ENCODE data around the gene GGT5.

GGT5 gene

DNA sequence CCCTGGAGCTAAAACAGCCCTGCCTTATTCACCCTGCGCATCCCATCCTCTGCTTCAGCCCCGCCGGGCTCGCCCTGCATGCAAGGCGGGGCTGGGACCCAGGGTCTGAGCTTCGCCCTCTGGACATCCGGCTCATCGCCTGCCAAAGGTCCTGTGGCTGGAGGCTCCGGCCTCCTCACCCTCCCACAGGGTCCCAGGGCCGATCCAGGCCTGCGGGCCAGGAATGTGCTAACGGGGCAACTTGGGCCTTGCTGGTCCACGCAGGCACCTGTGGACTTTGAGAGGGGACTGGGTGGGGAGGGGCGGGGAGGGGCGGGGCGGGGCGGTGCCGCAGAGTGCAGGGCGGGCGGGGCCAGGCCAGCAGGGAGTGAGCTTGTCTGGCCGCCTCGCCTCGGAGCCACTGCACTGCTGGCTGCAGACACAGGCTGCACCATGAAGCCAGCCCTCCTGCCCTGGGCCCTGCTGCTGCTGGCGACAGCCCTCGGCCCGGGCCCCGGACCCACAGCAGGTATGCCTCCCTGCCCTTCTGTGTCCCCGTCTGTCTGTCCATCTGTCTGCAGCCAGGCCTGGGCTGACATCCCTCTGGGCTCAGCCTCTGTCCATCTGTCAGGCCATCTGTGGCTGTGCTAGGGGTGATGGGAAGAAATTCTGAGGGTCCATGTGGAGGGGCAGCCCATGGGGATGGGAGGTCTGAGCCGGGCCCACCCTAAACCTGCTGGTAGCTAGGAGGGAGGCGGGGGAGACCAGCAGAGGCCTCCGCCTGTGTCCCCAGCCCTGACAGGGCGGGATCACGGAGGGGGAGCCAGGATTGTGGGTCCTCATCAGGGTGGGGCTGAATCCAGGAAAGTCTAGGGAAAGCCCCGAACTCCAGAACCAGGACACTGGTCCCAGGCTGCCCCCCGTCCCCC lies 63.5 kb downstream of the GGT5 start, which contains the start of gene SUSD2:
SUSD2 (plus strand) TSS at position 400 of the 908 bp plus-strand sequence; CDS start at position 433, 33 bp downstream.
- DNase-seq, result no peak

- DNase-seq, result no peak
Measured at GRCh38 chr22:24180316-24181087, 64.4 kb downstream of the GGT5 start.

DNA sequence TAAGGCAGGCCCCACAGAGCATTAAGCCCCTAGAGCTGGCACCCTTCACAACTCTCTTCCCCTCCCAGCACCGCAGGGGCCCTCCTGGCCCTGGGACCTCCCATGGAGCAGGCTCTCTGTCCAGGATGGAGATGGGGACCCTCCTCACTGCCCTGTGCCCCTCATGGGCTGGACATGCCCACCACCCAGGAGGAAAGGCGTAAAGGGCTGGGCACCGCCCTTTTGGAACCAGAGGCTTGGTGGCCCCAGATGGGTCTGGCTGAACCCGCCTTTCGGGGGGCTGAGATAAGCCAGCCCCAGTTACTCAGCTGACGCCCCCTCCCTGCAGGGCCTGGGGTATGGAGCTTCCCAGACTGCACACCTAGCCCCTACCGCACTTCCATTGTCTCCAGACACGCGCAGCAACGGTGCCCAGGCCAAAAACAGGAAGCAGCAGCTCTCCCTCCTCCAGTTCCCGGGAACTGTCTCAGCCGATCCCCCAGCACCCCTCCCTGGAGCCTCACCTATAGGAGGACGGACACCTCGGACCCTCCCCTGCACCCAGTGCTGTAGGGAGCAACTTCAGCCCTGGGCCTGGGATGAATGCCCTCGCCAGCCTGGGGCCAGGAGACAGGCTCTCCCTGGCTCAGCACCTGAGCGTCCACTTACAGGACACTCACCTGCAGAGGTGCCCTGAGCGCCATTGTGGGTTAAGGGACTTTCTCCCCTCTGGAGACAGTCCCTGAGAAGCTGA lies 65.2 kb downstream of the GGT5 start:
- DNase-seq, result no peak

- DNase-seq, result no peak
Measured at GRCh38 chr22:24178502-24179440, 66.1 kb downstream of the GGT5 start.

DNA sequence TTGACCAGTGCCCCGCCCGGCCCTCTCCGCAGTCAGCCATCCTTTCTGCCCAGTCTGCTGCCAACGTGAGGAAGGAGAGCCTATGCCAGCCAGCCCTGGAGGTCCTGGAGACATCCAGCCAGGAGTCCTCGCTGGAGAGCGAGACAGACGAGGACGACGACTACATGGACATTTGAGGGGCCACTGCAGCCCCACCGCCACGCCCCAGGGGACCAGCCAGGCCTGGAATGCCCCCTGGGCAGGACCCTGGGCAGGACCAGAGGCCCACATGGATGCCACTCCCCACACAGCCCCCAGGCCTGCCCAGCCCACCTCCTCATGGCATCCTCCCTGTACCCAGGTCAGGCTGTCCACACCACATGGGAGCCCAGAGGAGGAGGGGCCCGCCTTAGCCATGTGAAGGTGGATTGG lies 66.9 kb downstream of the GGT5 start:
- DNase-seq, result no peak

GRCh38 chr22:24177456-24177855 lies 67.4 kb downstream of the GGT5 start:
- no peak for DNase-seq

DNA sequence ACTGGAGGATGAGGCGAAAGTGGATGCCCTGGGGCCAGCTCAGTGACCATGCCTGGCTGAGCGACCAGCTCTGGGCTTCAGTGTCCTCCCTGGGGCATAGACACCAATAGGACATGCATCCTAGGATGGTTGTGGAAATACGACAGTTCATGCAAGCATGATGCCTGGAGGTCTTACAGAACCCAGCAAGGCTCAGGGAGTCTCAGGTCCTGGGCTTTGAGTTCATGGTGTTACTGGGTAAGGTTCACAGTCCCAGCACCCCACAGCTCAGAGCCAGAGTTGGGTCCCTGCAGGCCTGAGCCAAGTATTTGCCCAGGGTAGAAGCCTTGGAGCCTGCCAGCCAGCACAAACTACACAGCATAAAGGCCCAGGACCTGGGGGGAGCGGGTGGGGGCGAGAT lies 67.8 kb downstream of the GGT5 start:
- DNase-seq, result no peak

GRCh38 chr22:24176630-24177029 lies 68.3 kb downstream of the GGT5 start:
- no peak for DNase-seq

- no peak for DNase-seq
Measured at GRCh38 chr22:24176040-24176439, 68.8 kb downstream of the GGT5 start.

DNA sequence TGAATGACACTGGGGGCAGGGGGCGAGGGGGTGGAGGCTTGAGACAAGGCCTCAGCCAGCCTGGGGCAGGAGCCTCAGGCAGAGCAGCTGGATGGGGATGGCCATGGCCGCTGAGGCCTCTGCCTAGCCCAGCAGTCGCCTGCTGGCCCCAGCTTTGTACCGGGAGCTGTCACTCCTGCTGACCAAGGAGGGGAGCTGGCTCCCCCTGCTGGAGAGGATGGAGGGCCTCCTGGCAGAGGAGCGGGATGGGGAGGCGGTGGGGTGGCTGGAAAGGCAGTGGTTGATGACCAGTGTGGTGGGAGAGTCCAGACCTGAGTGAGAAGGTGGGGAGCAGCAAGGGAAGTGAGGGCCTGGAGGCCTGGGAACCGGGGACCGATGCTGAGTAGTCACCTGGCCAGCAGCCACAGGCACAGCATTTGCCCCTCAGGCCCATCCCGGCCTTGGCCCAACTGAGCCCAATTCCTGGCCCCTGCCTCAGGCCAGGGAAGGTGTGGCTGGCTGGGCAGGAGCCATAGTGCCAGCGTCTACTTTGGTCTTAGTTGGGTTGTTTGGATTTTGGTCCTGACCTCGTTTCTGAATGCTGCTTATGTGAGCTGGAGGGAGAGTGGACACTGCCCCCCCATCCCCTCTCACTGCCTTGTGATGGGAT lies 69.6 kb downstream of the GGT5 start:
- peak; percentile 59 for DNase-seq

- DNase-seq, result no peak
Measured at GRCh38 chr22:24171822-24172221, 73.1 kb downstream of the GGT5 start.

DNA sequence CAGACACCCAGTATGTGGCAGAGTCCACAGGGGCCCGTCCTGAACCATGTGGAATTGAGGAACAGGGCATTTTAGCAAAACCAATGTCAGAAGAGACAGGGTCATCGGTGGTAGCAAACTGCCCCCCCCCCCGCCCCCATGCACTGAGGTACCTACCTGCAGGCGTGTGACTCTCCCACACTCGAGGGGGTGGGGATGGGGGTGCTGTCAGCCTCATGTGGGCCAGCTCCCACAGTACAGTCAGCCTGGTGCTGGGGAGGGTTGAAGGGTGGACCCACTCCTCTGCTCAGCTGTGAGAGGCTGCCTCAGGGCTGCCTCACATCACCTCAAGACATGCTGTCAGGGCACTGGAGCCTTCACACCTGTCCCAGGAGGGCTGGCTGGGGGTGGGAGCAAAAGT lies 74.2 kb downstream of the GGT5 start:
- no peak for DNase-seq

DNA sequence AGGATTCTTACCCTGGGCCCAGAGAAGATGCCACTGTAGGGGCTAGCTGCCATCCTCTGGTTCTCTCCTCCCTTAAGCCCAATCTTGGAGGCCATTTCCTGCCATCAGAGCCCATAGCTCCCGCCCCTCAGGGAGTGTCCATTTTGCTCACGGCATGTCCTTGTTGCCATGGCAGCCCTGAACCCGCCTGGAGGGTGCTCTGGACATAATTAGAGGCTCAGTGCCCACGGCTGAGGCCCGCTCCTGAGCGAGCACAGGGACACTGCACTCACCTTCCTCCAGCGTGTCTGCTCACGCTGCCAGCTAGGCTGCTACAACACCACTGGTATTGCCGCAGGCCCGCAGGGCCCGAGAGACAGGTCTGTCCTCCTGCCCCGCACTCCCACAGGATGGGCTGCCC lies 74.7 kb downstream of the GGT5 start:
- no peak for DNase-seq

Measured in HCEC 1CT (cell line).